ENCODE results near the gene ZYX. TPM values are rescaled to one million over a fixed set of nuclear protein-coding genes. Genes with fewer than 3 reads are reported as not detected.
A peak's percentile ranks its signal among the peaks of the same experiment; 100 is the strongest.

ZYX gene, protein sequence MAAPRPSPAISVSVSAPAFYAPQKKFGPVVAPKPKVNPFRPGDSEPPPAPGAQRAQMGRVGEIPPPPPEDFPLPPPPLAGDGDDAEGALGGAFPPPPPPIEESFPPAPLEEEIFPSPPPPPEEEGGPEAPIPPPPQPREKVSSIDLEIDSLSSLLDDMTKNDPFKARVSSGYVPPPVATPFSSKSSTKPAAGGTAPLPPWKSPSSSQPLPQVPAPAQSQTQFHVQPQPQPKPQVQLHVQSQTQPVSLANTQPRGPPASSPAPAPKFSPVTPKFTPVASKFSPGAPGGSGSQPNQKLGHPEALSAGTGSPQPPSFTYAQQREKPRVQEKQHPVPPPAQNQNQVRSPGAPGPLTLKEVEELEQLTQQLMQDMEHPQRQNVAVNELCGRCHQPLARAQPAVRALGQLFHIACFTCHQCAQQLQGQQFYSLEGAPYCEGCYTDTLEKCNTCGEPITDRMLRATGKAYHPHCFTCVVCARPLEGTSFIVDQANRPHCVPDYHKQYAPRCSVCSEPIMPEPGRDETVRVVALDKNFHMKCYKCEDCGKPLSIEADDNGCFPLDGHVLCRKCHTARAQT
- total RNA-seq, result 9.2 and 10.6 TPM in 2 replicates

DNA sequence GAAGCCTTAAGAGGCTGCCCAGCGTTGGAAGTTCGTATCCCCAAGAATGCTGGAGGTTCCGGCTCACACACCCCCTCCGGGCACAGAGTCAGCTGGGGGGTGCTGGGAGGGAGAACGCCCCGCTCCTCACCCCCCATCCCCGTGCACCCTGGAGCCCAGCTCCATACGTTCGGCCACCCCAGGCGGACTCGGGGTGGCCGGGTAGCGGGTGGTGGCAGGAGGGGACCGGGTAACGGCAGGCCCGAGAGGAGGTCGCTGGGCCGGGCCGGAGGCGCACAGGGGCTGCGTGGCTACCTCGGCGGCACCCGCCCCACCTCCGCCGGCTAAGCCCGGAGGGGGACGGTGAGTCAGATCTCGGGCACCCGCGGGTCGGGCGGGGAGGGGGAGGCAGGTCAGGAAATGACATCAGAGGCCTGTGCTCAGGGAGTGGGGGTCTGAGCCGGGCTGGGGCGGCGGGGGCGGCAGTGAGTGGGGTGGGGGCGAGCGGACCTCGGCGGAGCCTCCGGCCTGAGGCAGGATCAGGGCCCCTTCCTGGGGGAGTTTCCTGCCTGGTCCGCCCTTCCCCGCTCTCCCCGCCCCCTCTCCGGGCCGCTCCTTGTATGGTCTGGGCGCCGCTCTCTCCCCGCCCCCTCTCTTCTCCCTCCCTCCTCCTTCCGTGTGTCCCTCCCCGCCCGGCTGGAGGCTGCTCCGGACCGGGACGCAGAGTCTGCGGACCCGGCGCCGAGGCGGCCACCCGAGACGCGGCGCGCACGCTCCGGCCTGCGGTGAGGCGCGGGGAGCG is at the start of gene ZYX:
ZYX (plus strand) TSS at position 700 of the 781 bp plus-strand sequence. CDS start 227 bp downstream, outside the sequence.
- Histone ChIP-seq H3K4me3 (ENCODE audit: low read depth, low read length) (peak within 1 kb of the TSS; percentile 83), H3K27me3 (ENCODE audit: control insufficient read depth, insufficient read depth, low read length) (no peaks in the 10 kb centered on the region), H3K36me3 (ENCODE audit: control insufficient read depth, insufficient read depth, low read length) (peaks cover 5% of the 10 kb centered on the region)
- FAIRE-seq, result no peak
- peak; percentile 74 for DNase-seq (ENCODE audit: low read depth)
- TF ChIP-seq, protein P1, sequence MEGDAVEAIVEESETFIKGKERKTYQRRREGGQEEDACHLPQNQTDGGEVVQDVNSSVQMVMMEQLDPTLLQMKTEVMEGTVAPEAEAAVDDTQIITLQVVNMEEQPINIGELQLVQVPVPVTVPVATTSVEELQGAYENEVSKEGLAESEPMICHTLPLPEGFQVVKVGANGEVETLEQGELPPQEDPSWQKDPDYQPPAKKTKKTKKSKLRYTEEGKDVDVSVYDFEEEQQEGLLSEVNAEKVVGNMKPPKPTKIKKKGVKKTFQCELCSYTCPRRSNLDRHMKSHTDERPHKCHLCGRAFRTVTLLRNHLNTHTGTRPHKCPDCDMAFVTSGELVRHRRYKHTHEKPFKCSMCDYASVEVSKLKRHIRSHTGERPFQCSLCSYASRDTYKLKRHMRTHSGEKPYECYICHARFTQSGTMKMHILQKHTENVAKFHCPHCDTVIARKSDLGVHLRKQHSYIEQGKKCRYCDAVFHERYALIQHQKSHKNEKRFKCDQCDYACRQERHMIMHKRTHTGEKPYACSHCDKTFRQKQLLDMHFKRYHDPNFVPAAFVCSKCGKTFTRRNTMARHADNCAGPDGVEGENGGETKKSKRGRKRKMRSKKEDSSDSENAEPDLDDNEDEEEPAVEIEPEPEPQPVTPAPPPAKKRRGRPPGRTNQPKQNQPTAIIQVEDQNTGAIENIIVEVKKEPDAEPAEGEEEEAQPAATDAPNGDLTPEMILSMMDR (IDR thresholded peaks at IDR 0.05; ENCODE audit: insufficient read depth, low read length, severe bottlenecking), result no peak

DNA sequence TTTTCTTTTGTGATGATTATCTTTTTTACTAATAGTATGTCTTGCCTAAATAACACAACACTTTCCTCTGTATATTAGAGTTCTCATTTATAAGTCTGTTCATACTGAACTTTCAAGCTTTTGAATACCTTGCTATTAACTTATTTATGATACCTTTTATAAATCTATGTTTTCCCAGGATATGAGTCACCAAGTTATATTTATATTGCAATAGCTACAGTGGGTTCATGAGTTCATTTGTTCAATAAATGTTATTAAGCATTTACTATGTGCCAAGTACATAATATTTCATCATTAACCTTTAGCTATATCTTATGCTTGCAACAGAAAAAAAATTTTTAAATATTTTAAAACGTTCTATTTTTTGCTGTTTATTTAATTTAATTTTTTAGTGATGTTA is 46.9 kb upstream of the ZYX start:
- DNase-seq (ENCODE audit: low read depth) (peak; percentile 55), FAIRE-seq (no peak)
- Histone ChIP-seq H3K36me3 (ENCODE audit: control insufficient read depth, insufficient read depth, low read length) (no peaks in the 10 kb centered on the region), H3K4me3 (ENCODE audit: low read depth, low read length) (no peak overlapping the region), H3K27me3 (ENCODE audit: control insufficient read depth, insufficient read depth, low read length) (no peaks in the 10 kb centered on the region)
- TF ChIP-seq, protein P1 (IDR thresholded peaks at IDR 0.05; ENCODE audit: insufficient read depth, low read length, severe bottlenecking), result no peak

DNA sequence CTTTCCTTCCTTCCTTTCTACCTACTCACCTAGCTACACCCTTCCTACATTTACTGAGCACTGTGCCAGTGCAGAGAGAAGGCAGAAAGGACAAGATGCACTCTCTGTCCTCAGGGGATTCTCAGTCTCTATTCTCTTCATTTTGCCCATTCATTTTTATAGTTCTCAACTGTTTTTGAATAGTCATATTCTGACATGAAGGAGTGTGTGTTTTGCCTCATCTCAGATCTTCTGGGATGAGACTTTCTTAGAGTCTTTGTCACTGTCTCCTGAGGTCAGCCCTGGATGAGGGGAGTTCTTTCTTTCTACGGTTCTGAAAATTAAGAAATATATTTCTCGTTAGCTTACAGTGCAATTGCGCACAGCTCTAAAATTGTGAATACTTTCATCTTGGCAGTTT is 43.9 kb upstream of the ZYX start:
- no peaks in the 10 kb centered on the region for H3K36me3 ChIP-seq (ENCODE audit: control insufficient read depth, insufficient read depth, low read length)
- TF ChIP-seq, protein P1 (IDR thresholded peaks at IDR 0.05; ENCODE audit: insufficient read depth, low read length, severe bottlenecking), result no peak
- H3K4me3 ChIP-seq (ENCODE audit: low read depth, low read length), result no peak overlapping the region
- H3K27me3 ChIP-seq (ENCODE audit: control insufficient read depth, insufficient read depth, low read length), result no peaks in the 10 kb centered on the region
- FAIRE-seq (no peak), DNase-seq (ENCODE audit: low read depth) (no peak)

DNA sequence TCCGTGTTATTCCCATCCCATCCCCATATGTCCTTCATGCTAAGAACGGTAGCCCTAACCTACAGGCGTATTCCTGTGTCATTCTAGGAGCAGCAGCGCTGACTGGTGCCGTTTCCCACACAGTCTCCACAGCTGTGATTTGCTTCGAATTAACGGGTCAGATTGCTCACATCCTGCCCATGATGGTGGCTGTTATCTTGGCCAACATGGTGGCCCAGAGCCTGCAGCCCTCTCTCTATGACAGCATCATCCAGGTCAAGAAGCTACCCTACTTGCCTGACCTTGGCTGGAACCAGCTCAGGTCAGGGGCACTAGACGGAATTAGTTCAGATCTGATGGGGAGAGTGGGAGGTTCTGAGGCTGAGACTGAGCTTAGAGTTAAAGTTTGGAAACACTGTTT is 39.3 kb upstream of the ZYX start:
- FAIRE-seq (no peak), DNase-seq (ENCODE audit: low read depth) (no peak)
- TF ChIP-seq, protein P1 (IDR thresholded peaks at IDR 0.05; ENCODE audit: insufficient read depth, low read length, severe bottlenecking), result no peak
- Histone ChIP-seq H3K27me3 (ENCODE audit: control insufficient read depth, insufficient read depth, low read length) (peaks cover 2% of the 10 kb centered on the region), H3K4me3 (ENCODE audit: low read depth, low read length) (no peak overlapping the region), H3K36me3 (ENCODE audit: control insufficient read depth, insufficient read depth, low read length) (no peaks in the 10 kb centered on the region)

DNA sequence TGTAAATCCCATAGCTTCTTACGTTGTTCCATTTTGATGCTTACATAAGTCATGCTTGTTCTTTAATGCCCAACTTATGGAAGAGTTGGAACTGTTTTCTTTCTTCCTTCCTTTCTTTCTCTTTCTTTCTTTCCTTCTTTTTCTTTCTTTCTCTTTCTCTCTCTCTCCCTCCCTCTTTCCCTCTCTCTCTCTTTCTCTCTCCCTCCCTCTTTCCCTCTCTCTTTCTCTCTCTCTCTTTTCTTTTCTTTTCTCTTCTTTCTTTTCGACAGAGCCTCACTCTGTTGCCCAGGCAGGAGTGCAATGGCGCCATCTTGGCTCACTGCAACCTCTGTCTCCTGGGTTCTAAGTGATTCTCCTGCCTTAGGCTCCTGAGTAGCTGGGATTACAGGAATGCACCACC is 37.5 kb upstream of the ZYX start:
- TF ChIP-seq, protein P1 (IDR thresholded peaks at IDR 0.05; ENCODE audit: insufficient read depth, low read length, severe bottlenecking), result no peak
- FAIRE-seq, result no peak
- Histone ChIP-seq H3K4me3 (ENCODE audit: low read depth, low read length) (no peak overlapping the region), H3K36me3 (ENCODE audit: control insufficient read depth, insufficient read depth, low read length) (no peaks in the 10 kb centered on the region), H3K27me3 (ENCODE audit: control insufficient read depth, insufficient read depth, low read length) (peaks cover 2% of the 10 kb centered on the region)
- no peak for DNase-seq (ENCODE audit: low read depth)
